GM23338 (cell line): ENCODE results near the gene CWH43. TPM values are rescaled to one million over a fixed set of nuclear protein-coding genes. Genes with fewer than 3 reads are reported as not detected.
A peak's percentile ranks its signal among the peaks of the same experiment; 100 is the strongest.

ENCODE experiments used
- ATAC-seq: fragments of 200-7000 bp; cut with Tn5 transposase; 3 replicates; pipeline ENCODE4 v1.9.1; 2020
- DNase-seq: peaks from one replicate; pipeline ENCODE4 v3.0.0-alpha.2; 2015; ENCODE audit warnings: low spot score
- H2AFZ ChIP-seq: fragments of 200-600 bp; sonication (generic); 2 replicates; pipeline ENCODE4 v1.8.0; 2016; ENCODE audit warnings: antibody characterized with exemption, mild to moderate bottlenecking, moderate library complexity
- H3F3A ChIP-seq: fragments of 200-600 bp; sonication (generic); replicated peaks from 2 replicates; pipeline ENCODE4 v1.8.0; 2017; ENCODE audit warnings: antibody characterized with exemption, mixed run types, low read depth
- H3K27ac ChIP-seq: fragments of 200-600 bp; sonication (generic); 2 replicates; pipeline ENCODE4 v1.6.1; 2016; ENCODE audit warnings: low read depth
- H3K27me3 ChIP-seq: fragments of 200-600 bp; sonication (generic); 2 replicates; pipeline ENCODE4 v1.8.0; 2016; ENCODE audit warnings: mild to moderate bottlenecking, mixed run types, moderate library complexity; ENCODE audit not compliant: insufficient read depth
- H3K36me3 ChIP-seq: fragments of 200-600 bp; sonication (generic); 2 replicates; pipeline ENCODE4 v1.8.0; 2016; ENCODE audit warnings: mild to moderate bottlenecking; ENCODE audit not compliant: insufficient read depth
- H3K4me1 ChIP-seq: fragments of 200-600 bp; sonication (generic); 2 replicates; pipeline ENCODE4 v1.8.0; 2016; ENCODE audit warnings: mild to moderate bottlenecking, moderate library complexity; ENCODE audit not compliant: insufficient read depth
- H3K4me2 ChIP-seq: fragments of 200-600 bp; sonication (generic); 2 replicates; pipeline ENCODE4 v1.7.1; 2017; ENCODE audit warnings: mixed run types
- H3K4me3 ChIP-seq: fragments of 200-600 bp; sonication (generic); 2 replicates; pipeline ENCODE4 v1.6.1; 2016; ENCODE audit warnings: mixed run types
- H3K79me2 ChIP-seq: fragments of 200-600 bp; sonication (generic); replicated peaks from 2 replicates; pipeline ENCODE4 v1.8.0; 2017; ENCODE audit warnings: mild to moderate bottlenecking; ENCODE audit not compliant: insufficient read depth
- H3K9me2 ChIP-seq: fragments of 200-600 bp; sonication (generic); 2 replicates; pipeline ENCODE4 v1.8.0; 2017; ENCODE audit not compliant: insufficient read depth
- H4K20me1 ChIP-seq: fragments of 200-600 bp; sonication (generic); replicated peaks from 2 replicates; pipeline ENCODE4 v1.8.0; 2017; ENCODE audit warnings: mild to moderate bottlenecking; ENCODE audit not compliant: insufficient read depth
- H3K27ac Mint-ChIP-seq: 2 replicates; pipeline ENCODE4 v1.8.0; 2020; ENCODE audit warnings: inconsistent platforms, mild to moderate bottlenecking, moderate library complexity, mixed read lengths
- H3K27me3 Mint-ChIP-seq: 3 replicates; pipeline ENCODE4 v1.8.0; 2022; ENCODE audit warnings: low read depth, mild to moderate bottlenecking, moderate library complexity, mixed read lengths, inconsistent platforms; ENCODE audit not compliant: insufficient read depth, poor library complexity
- H3K36me3 Mint-ChIP-seq: 3 replicates; pipeline ENCODE4 v1.8.0; 2021; ENCODE audit warnings: low read depth, mild to moderate bottlenecking, inconsistent platforms, moderate library complexity, mixed read lengths
- H3K4me1 Mint-ChIP-seq: 3 replicates; pipeline ENCODE4 v1.8.0; 2020; ENCODE audit warnings: mild to moderate bottlenecking, inconsistent platforms, mixed read lengths
- H3K4me3 Mint-ChIP-seq: 3 replicates; pipeline ENCODE4 v1.8.0; 2021; ENCODE audit warnings: moderate library complexity, mild to moderate bottlenecking, inconsistent platforms, mixed read lengths
- H3K9me3 Mint-ChIP-seq: 3 replicates; pipeline ENCODE4 v1.8.0; 2020; ENCODE audit warnings: moderate library complexity, mild to moderate bottlenecking, inconsistent platforms, mixed read lengths
- CREB1 ChIP-seq: fragments of 250-450 bp; sonication (Bioruptor Pico); IDR thresholded peaks from 2 replicates; pipeline ENCODE4 v1.5.0; 2020; ENCODE audit warnings: low read depth, mild to moderate bottlenecking, moderate library complexity
- EZH2 ChIP-seq: fragments of 200-600 bp; sonication (generic); IDR thresholded peaks from one replicate; pipeline ENCODE4 v1.8.0; 2017; ENCODE audit warnings: antibody characterized with exemption, mild to moderate bottlenecking, low read depth; ENCODE audit not compliant: unreplicated experiment
- JUNB ChIP-seq: IDR thresholded peaks from one replicate; pipeline ENCODE4 v1.6.1; 2016; ENCODE audit warnings: antibody characterized with exemption; ENCODE audit not compliant: unreplicated experiment
- STAT1 ChIP-seq: IDR thresholded peaks from one replicate; pipeline ENCODE4 v1.6.1; 2016; ENCODE audit warnings: antibody characterized with exemption; ENCODE audit not compliant: unreplicated experiment
- ZNF114 ChIP-seq: fragments of 250-450 bp; sonication (Bioruptor Pico); IDR thresholded peaks from 2 replicates; pipeline ENCODE4 v1.5.0; 2020; ENCODE audit warnings: mild to moderate bottlenecking, moderate library complexity
- ZNF331 ChIP-seq: fragments of 250-450 bp; sonication (Bioruptor Pico); IDR thresholded peaks from 2 replicates; pipeline ENCODE4 v1.5.0; 2020; ENCODE audit warnings: low read depth, mild to moderate bottlenecking, moderate library complexity
- polyA plus RNA-seq: library from polyadenylated mRNA; unstranded; fragments of >200 nt; fragmentation: Nextera tagmentation; extraction: Ambion mirVana; gene quantifications from 2 replicates; pipeline ENCODE4 v1.2.1, GENCODE V29; 2016
- total RNA-seq: library from RNA; depleted of rRNA; stranded (reverse); fragments of >200 nt; shearing (Covaris generic); gene quantifications from 2 replicates; pipeline ENCODE4 v1.2.3, GENCODE V29; 2014
- TF ChIP-seq, protein P1 (sequence below): fragments of 250-450 bp; sonication (Bioruptor Pico); IDR thresholded peaks from 2 replicates; pipeline ENCODE4 v1.5.0; 2020; ENCODE audit warnings: mild to moderate bottlenecking, moderate library complexity
- TF ChIP-seq, protein P2 (sequence below): IDR thresholded peaks from one replicate; pipeline ENCODE4 v1.6.1; 2018; ENCODE audit warnings: antibody characterized with exemption; ENCODE audit not compliant: unreplicated experiment

The CWH43 gene
- total and polyA plus RNA-seq, 2 experiments from 2014 or later, result not detected

DNA sequence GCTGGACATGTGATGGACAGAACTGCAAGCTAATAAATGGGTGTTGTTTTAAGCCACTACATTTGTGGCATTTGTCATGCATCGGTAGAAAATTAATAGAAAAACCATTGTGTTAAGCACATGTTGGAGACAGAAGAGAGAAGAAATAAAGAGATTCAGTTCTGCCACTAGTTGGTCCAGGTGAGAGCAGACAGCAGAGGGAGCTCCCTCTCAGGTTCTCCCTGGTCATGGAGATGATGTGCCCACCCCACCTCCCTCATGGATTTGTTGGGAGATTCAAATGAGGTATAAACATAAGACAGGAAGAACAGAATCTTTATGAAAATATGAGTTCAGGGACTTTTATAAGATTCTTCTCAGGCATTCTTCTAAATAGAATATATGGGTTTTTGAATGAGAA lies 42.7 kb upstream of the CWH43 start (continued):
- TF ChIP-seq, protein P1, sequence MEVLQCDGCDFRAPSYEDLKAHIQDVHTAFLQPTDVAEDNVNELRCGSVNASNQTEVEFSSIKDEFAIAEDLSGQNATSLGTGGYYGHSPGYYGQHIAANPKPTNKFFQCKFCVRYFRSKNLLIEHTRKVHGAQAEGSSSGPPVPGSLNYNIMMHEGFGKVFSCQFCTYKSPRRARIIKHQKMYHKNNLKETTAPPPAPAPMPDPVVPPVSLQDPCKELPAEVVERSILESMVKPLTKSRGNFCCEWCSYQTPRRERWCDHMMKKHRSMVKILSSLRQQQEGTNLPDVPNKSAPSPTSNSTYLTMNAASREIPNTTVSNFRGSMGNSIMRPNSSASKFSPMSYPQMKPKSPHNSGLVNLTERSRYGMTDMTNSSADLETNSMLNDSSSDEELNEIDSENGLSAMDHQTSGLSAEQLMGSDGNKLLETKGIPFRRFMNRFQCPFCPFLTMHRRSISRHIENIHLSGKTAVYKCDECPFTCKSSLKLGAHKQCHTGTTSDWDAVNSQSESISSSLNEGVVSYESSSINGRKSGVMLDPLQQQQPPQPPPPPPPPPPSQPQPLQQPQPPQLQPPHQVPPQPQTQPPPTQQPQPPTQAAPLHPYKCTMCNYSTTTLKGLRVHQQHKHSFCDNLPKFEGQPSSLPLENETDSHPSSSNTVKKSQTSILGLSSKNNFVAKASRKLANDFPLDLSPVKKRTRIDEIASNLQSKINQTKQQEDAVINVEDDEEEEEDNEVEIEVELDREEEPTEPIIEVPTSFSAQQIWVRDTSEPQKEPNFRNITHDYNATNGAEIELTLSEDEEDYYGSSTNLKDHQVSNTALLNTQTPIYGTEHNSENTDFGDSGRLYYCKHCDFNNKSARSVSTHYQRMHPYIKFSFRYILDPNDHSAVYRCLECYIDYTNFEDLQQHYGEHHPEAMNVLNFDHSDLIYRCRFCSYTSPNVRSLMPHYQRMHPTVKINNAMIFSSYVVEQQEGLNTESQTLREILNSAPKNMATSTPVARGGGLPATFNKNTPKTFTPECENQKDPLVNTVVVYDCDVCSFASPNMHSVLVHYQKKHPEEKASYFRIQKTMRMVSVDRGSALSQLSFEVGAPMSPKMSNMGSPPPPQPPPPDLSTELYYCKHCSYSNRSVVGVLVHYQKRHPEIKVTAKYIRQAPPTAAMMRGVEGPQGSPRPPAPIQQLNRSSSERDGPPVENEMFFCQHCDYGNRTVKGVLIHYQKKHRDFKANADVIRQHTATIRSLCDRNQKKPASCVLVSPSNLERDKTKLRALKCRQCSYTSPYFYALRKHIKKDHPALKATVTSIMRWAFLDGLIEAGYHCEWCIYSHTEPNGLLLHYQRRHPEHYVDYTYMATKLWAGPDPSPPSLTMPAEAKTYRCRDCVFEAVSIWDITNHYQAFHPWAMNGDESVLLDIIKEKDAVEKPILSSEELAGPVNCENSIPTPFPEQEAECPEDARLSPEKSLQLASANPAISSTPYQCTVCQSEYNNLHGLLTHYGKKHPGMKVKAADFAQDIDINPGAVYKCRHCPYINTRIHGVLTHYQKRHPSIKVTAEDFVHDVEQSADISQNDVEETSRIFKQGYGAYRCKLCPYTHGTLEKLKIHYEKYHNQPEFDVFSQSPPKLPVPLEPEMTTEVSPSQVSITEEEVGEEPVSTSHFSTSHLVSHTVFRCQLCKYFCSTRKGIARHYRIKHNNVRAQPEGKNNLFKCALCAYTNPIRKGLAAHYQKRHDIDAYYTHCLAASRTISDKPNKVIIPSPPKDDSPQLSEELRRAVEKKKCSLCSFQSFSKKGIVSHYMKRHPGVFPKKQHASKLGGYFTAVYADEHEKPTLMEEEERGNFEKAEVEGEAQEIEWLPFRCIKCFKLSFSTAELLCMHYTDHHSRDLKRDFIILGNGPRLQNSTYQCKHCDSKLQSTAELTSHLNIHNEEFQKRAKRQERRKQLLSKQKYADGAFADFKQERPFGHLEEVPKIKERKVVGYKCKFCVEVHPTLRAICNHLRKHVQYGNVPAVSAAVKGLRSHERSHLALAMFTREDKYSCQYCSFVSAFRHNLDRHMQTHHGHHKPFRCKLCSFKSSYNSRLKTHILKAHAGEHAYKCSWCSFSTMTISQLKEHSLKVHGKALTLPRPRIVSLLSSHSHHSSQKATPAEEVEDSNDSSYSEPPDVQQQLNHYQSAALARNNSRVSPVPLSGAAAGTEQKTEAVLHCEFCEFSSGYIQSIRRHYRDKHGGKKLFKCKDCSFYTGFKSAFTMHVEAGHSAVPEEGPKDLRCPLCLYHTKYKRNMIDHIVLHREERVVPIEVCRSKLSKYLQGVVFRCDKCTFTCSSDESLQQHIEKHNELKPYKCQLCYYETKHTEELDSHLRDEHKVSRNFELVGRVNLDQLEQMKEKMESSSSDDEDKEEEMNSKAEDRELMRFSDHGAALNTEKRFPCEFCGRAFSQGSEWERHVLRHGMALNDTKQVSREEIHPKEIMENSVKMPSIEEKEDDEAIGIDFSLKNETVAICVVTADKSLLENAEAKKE (CRISPR knock-in tag), result no peak
- TF ChIP-seq CREB1 (CRISPR knock-in tag) (no peak), JUNB (no peak), ZNF331 (CRISPR knock-in tag) (no peak)

DNA sequence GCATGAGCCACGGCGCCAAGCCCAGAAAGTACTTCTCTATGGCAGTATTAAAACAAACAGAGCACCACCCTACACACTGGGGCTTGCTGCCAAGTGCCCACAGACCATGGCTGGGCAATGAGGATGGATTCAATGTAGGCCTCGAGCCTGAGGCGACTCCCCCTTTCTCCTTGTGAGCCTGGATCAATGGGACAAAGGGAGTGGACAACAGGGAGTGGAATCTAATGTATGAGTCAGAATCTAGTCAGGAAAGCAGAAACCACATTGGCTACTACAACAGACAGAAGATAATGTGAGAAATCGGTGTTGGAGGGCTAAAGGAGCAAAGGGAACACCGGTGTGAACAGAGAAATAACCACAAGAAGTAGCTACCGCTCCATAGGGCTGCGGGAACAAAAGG lies 41.8 kb upstream of the CWH43 start:
- H3K4me1 Mint-ChIP-seq, result peaks cover 8% of the 10 kb centered on the region; the same call in 2 of the 3 replicates
- H3K4me3 Mint-ChIP-seq, result no peak overlapping the region
- no peak; the same call in 2 of the 3 replicates for ATAC-seq
- H3K9me3 Mint-ChIP-seq, result no peaks in the 10 kb centered on the region; the same call in 2 of the 3 replicates
- Histone ChIP-seq H3K4me3 (no peak overlapping the region), H3K4me2 (no peak overlapping the region), H3F3A (0 out of 2 replicates have a peak, but pooled peaks cover 3% of the 10 kb centered on the region), H2AFZ (peak overlapping the region; percentile 25; the same call in 1 of the 2 replicates), H3K9me2 (no peaks in the 10 kb centered on the region), H4K20me1 (no peaks in the 10 kb centered on the region), H3K4me1 (peaks cover 13% of the 10 kb centered on the region), H3K36me3 (no peaks in the 10 kb centered on the region), H3K27ac (peak overlapping the region; percentile 21; the same call in 1 of the 2 replicates), H3K79me2 (no peaks in the 10 kb centered on the region), H3K27me3 (0 out of 2 replicates have a peak, but pooled peaks cover 3% of the 10 kb centered on the region)
- H3K36me3 Mint-ChIP-seq, result no peaks in the 10 kb centered on the region
- no peak overlapping the region for H3K27ac Mint-ChIP-seq
- peaks cover 2% of the 10 kb centered on the region for H3K27me3 Mint-ChIP-seq
- no peak for DNase-seq
- TF ChIP-seq EZH2, result no peak
- TF ChIP-seq STAT1, result no peak
- TF ChIP-seq, protein P2, sequence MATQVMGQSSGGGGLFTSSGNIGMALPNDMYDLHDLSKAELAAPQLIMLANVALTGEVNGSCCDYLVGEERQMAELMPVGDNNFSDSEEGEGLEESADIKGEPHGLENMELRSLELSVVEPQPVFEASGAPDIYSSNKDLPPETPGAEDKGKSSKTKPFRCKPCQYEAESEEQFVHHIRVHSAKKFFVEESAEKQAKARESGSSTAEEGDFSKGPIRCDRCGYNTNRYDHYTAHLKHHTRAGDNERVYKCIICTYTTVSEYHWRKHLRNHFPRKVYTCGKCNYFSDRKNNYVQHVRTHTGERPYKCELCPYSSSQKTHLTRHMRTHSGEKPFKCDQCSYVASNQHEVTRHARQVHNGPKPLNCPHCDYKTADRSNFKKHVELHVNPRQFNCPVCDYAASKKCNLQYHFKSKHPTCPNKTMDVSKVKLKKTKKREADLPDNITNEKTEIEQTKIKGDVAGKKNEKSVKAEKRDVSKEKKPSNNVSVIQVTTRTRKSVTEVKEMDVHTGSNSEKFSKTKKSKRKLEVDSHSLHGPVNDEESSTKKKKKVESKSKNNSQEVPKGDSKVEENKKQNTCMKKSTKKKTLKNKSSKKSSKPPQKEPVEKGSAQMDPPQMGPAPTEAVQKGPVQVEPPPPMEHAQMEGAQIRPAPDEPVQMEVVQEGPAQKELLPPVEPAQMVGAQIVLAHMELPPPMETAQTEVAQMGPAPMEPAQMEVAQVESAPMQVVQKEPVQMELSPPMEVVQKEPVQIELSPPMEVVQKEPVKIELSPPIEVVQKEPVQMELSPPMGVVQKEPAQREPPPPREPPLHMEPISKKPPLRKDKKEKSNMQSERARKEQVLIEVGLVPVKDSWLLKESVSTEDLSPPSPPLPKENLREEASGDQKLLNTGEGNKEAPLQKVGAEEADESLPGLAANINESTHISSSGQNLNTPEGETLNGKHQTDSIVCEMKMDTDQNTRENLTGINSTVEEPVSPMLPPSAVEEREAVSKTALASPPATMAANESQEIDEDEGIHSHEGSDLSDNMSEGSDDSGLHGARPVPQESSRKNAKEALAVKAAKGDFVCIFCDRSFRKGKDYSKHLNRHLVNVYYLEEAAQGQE, result no peak
- no peak for TF ChIP-seq ZNF114 (CRISPR knock-in tag)
